GM19452 (cell line): ENCODE measurements around the gene YPEL2.
A peak's percentile ranks its signal among the peaks of the same experiment; 100 is the strongest.

Experiments used
- ATAC-seq: cut with Tn5 transposase; IDR thresholded peaks from one replicate; pipeline ENCODE4 v1.9.1; 2021; ENCODE audit not compliant: unreplicated experiment

The YPEL2 gene

DNA sequence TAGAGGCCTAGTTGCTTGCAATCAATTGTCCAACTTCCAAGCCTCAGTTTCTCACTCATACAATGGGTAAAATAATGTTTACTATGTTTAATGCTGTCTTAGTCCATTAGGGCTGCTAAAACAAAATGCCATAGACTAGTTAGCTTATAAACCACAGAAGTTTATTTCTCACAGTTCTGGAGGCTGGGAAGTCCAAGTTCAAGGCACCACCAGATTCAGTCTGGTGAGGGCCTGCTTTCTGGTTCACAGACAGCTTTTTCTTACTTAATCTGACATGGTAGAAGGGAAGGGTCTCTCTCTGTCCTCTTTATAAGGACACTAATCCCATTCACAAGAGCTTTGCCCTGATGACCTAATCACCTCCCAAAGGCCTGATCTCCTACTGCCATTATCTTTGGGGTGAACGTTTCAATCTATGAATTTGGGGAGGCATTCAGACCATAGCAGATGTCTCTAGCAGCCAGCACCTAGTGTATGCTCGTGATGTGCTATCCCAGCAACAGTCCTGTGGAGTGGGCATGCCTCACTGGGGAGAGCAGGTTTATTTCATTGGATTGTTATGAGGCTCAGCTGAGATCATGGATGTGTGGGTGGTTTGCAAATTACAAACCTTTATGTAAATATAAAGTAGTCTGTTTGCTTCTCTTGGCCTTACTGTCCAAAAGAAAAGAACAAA lies 25.2 kb downstream of the YPEL2 start:
- no peak for ATAC-seq

DNA sequence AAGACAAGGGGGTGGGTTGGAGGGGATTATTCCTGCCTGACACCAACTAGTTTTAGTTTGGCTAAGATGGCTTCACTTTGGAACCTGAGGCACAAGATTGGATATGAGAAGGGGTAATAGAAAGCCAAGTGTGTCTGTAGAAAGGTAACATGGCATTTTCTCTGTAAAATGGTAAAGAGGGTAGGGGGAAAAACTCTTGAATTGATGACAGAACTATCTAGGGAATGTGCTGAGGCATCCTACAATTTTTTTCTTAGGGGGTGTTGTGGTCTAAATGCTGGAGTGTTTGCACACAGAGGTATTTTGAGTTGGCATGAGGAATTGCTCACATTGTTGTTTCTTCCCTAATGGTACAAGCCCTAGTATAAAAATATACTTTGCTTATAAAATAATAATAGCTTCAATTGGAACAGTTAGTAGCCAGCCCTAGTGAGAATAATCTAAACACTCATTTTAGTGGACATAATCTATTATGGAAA lies 25.8 kb downstream of the YPEL2 start:
- ATAC-seq: no peak

DNA sequence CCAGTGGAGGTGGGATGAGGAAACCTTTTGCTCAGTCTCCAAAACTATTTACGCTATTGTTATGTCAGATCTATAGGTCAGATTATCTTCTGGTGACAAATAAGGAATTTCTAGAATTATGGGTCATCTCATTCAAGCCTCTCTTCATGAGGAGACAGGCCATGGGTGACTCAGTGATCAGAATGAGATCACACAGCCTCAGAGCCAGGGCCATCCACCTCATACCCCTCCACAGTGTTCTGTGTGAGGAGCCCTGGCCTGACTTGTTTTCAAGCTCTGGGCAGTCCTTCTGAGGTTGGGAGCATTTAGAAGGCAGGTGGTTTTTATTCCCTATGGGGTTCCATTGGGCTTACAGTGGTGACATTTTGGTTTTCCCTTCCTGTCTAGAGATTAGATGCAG lies 26.5 kb downstream of the YPEL2 start:
- ATAC-seq: no peak

DNA sequence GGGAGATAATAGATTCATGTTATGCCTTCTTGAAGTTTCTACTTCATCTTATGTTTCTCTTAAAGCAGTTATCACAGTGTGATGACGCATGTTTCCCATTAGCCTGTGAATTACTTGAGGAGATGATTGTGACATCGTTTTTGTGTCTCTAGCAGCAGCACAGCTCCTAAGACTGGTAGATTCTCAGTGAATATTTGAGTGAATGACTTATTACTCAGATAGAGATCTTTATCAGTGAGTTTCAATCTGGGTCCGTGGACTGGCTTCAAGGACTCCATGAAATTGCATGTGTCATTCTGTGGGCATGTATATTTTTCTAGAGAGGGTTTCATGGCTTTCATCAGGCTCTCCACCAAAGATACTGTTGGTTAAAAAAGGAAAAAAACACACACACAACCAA lies 29.9 kb downstream of the YPEL2 start:
- no peak for ATAC-seq

DNA sequence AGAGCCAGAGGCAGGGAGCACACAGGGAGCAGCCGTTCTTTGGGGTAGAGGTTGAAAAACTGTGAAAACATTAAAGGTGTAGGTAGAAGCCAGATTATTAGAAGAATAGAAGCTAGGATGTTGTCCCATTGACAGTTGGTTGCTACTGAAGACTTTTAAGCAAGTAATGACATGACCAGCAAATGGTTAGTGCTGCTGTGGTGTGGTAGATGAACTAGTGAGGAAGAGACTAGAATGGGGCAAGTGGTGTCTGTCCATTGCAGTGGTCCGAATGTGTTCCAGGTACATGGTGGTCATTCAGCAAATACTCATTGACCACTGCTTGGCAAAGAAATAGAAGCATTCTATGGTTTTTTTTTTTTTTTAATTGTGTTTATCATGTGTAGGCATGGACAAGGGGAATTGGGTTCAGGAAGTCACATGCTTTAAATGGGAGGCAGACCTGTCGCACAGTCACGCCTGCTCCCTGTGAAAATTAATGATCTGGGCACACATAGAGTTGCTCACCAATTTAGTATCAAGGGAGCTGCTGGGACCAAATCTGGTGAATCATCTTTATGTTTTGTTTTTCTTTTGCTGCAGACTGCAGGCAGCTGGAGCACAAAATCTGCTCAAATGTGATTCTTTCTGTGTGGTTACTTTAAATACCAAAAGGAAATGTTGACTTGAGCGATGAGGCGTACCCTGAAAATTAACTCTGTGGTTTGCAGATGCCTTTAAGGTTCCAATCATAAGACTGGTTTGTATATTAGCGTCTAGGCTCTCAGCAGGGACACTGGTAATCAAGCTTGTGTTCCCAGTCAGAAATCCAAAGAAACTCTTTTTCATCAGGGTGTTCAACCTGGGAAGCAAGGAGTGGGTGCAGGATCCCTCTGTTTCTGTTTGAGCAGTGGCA lies 30.7 kb downstream of the YPEL2 start:
- peak; percentile 66 for ATAC-seq

DNA sequence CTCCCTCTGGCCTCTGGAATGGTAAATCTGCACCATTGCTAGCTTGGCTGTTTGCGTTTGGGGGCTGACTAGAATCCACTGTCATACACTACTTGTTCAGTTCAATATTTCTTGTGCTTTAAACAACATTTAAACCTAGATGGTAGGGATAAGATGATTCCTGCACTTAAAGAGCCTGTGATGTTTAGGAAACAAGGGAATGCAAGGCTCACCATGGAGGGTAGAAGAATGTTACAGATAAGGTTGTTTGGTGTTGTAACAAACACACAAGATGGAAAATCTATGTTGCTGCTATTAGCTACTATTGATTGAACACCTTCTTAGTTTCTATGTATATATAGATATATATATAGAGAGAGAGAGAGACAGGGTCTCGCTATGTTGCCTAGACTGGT lies 31.4 kb downstream of the YPEL2 start:
- ATAC-seq: peak; percentile 11

DNA sequence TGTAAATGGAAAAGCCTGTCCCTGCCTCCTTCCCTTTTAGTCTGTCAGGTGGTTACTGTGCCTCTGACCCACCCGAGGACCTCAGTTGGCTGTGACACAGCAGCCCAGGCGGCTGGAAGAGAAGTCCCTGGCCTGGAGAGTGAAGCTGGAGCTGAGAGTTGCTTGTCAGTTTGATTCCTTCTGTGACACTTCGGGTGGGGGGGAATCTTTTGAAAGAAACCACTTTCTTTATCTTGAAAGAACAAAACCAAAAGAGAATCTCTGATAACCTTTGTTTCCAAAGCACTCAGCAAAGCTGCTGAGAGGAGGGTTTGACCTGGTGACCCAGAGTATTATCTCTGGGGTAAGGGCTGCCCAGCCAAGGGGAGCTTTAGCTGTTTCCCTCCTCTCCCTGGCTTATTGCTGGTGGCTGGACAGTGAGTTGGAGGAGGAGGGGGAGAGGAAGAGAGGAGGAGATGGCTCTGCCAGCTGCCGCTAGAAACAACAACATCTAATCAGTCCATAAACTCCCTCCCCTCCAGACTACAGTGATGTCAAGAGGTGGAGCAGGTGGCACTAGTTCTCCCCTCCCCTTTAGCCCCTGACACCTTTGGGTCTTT lies 34.0 kb downstream of the YPEL2 start:
- ATAC-seq: no peak

DNA sequence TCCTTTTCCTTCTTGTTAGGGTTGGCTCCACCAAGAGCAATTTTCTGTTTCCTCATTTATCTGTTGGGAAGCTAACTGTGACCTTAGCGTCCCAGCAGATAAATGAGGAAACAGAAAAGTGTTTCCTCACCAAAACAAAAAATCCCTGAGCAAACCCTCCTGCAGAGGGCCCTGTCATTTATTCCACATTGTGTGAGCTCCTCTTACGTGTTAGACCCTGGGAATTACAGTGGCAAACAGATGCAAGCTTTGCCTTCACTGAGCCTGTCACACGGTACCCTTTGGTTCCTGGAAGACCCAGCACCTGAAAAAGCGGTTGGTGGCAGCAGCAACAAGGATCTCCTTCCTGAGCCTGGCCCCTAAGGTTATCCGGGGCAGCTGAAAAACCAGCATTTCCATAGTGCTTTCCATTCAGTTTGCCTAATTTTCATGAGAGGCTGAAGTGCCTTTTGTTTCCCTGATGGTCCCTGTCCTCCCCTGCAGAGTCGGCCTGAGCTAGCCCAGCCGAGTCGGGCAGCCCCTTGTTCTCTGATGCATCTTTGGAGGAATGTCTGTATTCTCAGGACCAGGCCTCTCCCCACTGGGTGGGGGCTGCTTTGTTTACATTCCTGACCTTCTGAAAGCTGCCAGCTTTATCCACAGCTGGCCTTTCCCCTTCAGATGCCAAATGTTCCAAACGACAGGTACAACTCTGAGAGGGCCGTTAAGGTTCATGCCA lies 34.7 kb downstream of the YPEL2 start:
- no peak for ATAC-seq

DNA sequence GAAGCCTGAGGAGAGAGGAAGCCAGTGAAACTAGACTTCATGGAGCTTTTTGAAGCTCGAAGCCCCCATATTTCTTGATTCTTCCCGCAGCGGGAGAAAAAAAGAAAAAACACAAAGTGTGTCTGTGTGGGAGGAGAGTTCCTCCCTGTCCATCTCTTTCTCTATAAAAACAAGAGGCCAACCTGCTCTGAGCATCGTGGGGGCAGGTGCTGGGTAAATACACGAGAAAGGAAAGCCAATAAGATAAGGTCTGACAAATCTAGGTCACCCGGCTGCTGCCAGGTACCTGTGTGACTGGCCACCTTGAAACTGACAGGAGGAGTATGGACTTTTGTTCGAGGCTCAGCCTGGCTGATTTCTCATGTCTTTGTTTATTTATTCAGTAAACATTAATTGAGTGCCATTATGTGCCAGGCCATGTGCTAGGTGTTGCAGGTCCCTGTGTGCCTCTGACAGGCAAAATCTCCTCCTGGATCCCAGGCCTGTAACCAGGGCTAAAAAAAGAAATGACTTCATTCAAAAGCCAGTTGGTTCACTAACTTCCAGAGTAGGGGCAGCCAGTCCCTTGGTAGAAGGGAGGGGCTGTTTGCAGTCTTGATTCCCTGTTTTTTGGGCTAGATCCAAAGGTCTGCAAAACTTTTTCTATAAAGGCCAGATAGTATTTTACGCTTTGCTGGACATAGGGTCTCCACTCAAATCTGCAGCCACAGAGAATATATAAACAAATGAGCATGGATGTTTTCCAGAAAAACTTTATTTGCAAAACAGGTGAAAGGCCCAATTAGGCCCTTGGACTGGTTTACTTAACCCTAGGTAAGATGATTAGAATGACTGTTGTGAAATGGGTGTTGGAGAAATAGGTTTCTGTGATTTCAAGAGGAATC lies 35.6 kb downstream of the YPEL2 start:
- ATAC-seq: no peak

DNA sequence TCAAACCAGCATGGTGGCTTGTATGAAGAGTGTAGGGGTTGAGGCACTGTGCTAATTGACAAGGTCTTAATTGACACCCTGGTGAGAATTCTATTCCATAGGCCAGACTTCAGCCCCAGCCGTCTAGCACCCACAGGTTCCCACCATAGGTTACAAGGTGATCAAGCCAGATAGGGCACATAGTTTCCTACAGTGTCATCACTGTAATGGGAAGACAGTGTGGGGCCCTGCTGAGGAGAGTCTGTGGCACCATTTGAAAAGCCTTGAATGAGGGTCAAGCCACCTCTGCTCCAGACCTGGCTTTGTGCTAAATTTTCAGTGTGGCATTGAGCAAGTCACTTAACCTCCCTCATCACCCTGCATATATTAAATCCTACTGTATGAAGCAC lies 36.2 kb downstream of the YPEL2 start:
- ATAC-seq: no peak

DNA sequence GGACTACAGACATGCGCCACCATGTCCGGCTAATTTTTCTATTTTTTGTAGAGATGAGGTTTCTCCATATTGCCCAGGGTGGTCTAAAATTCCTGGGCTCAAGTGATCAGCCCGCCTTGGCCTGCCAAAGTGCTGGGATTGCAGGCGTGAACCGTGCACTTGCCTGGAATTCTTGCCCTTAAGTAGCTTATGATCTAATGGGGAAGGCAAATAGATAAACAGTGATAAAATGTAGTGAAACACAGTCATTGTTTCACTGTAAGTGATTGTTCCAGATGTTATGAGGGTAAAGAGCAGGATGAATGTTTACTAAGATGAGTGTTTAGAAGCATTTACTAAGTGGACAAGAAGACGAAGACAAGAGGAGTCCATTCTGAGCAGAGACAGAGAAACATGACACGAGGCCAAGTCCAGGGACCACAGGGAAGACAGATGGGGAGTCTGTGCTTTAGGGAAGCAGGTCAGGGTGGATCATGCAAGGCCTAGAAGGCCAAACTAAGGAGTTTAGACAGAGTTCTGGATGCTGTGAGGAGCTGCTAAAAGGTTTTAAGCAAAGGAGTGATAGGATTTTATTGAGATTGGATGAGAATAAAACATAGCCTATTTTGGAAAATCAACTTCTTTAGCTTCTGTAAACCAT lies 36.9 kb downstream of the YPEL2 start:
- ATAC-seq: no peak

DNA sequence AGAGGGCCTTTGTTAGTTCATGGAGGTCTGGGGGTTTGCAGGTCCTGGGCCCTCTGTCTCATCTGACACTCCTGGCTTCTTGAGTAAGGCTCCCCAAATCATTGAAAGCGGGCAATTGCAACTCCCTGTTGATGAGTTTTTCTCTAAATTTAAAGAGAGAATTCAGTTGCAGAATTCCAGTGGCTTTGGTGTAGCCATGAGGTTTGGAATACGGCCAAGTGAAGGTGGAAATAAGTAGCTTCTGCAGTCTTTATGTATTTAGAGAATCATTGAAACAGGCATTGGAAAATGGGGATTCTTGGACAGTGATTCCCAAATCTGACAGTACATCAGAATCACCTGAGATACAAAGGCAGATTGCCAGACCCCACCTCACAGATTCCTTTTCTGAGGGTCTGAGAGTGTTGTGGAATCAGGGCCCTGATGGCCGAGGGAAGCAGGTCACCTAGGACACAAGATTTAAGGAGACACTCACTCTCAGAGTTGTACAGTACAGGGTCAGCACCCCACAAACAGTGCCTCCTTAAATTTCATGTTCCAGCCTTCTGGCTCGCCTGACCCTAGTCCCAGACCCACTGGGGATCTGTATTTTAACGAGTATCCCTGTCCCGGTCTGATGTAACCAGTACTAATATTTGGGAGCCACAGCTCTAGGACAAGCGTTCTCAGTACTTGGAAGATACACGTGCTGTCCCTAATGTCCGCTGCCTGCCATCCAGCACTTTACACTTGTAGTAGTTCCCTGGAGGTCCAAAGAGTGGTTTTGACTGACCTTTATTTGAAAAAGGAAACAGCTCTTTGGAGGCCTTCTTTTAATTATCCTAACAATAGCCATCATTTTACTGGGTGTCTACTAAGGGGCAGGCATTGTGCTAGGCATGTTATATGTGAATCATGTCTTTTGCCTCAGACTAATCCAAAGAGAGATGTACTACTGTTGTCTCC lies 37.8 kb downstream of the YPEL2 start:
- no peak for ATAC-seq

DNA sequence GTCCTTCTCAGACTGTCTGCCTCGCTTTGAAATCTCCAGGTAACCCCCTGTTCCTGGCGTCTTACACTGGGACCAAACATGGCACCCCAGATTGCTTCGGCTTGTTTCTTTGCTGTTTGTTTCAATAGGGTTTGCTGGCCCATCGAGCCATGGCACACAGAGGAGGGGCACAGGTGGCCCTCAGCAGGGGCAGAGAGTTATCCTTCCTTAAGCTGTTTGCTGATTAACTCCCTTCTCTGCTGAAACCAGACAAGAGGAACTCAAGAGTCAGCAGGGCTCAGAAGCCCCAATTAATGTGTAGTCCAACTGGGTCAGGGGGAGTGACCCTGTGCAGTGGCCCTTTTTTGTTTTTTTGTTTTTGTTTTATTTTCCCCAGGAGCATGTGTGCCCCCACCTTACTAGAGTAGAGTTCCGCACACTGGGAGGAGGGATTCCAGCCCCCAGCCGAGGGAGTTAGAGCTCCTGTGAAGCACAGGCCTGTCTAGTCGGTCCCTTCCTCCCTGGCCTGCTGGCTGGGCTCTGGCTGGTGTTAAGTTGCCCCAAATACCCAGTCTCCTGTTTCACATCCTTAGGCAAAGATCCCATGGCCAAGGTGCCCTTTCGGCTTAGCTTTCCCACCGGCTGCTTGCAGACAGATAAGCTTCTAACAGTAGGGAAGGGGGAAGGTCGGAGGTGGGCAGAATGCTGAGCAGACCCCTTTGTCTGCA lies 39.3 kb downstream of the YPEL2 start:
- no peak for ATAC-seq

DNA sequence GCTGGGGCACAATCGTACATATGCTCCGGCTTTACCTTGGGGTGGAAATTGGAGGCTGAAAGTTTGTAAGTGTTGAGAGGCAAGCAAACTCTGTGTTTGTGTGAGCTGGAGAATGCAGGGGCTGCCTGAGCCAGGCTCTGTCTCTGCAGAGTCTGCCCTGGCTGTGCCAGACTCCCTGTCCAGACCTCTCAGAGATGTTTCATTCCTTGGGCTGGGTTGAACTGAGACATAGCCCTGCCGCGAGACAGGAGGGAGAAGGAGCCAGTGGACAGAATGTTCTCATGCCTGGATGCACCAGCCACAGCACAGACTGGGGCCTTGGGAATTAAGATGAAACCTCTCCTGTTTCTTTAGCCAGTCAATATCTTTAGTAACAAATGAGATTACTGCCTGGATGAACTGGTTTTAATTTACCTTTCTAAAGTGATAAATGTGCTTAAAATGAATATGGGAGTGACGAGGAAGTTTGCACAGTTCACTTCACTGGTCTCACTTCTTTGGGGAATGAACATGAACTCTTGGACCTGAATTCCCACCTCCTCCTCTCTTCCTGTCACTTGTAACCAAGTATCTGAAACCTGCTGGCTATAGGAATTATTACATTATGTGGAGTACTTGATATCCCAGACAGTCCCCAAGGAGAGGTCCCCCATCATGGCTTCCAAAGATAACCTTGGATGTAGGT lies 40.1 kb downstream of the YPEL2 start:
- no peak for ATAC-seq

DNA sequence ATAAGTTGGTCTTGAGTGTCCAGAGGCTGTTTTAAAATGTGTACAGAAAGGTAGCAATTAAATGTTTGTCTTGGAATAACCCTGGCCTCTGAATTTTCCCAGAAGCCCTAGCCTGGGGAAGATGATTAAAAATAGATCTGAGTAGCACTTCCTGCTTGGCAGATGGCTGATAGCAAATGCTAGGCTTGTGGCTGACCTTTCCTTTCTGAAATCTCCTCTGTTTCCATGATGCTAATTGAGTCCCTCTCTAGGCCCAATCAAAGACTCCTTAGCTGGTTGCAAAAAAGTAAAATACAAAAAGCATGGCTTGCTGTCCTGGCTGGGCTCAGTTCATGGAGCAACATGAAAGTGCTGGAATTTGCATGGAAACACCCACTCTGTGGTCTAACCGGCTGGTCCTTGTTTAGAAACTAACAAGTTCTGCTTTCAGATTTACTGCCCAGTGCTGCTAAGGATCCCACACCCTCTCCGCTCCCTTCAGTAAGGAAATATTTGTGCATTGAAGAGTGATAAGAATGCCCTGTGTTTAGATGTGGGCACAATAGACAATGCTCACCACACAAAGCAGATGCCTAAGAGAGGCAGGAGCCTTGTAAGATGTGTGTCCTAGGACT lies 40.8 kb downstream of the YPEL2 start:
- ATAC-seq: peak; percentile 44

DNA sequence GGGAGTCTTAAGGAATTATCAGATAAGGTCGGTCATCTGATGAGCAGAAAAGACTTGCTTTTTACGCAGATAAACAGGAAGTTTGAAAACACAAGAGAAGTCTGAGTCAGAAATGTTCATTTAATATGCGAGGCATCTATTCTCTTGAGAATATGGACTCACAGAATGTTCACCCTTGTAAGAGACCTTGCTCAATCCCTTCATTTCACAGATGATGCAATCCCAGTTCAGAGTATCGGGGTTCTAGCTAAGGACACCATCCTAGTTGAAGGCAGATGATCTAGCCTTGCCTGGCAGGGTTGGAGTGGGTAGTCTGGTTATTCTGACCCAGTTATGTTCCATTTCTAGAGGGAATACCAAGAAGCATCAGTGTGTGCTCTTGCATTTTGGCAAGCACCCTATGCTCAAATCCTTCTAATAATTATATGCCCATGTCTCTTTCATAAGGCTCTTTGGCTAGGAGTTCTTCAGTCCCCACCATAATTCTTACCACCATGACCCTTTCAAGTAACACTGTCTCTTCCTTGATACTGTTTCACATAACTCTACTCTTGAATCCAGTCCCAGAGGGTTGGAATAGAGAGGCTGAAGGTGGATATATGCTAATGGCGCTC lies 42.5 kb downstream of the YPEL2 start:
- ATAC-seq: no peak

DNA sequence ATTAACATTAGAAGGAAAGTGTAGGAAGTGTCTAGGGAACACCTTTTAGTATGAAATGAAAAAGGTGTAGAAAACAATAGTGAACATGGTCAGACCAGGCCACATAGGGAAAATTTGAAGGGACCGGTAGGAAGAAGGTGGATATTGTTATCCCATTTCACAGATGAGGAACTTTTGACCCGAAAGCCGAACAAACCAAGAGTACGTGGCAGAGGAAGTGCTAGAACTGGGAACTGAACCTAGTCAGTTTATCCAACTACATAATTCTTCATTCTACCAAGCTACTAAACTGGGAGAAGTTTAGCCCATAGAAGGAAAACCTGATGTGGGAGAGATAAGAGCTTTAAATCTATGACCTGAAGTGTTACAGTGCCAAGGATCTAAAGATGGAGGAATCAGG lies 43.2 kb downstream of the YPEL2 start:
- no peak for ATAC-seq
